H9 (cell line): Measurements from ENCODE around the gene VWA5B1. TPM values are rescaled to one million over a fixed set of nuclear protein-coding genes. Genes with fewer than 3 reads are reported as not detected.

Source experiments
- DNase-seq: peaks from one replicate; pipeline ENCODE4 v3.0.0-alpha.2; 2017
- H2AFZ ChIP-seq: one replicate; pipeline ENCODE4 v1.6.1; 2013; ENCODE audit warnings: mild to moderate bottlenecking, low read length, control low read depth, moderate library complexity
- H2AK5ac ChIP-seq: 2 replicates; pipeline ENCODE4 v1.6.1; 2013; ENCODE audit warnings: low read length, control low read depth, mixed read lengths; ENCODE audit not compliant: insufficient read length
- H2BK120ac ChIP-seq: one replicate; pipeline ENCODE4 v1.6.1; 2013; ENCODE audit warnings: low read depth, mild to moderate bottlenecking, low read length, control low read depth, inconsistent platforms; ENCODE audit not compliant: poor library complexity, severe bottlenecking
- H2BK12ac ChIP-seq: 2 replicates; pipeline ENCODE4 v1.6.1; 2013; ENCODE audit warnings: low read length, control low read depth, mixed read lengths, low read depth; ENCODE audit not compliant: insufficient read length
- H2BK15ac ChIP-seq: 2 replicates; pipeline ENCODE4 v1.6.1; 2013; ENCODE audit warnings: low read depth, low read length, control low read depth
- H2BK20ac ChIP-seq: one replicate; pipeline ENCODE4 v1.6.1; 2013; ENCODE audit warnings: low read depth, mild to moderate bottlenecking, low read length, control low read depth, inconsistent platforms; ENCODE audit not compliant: poor library complexity, severe bottlenecking
- H2BK5ac ChIP-seq: 2 replicates; pipeline ENCODE4 v1.6.1; 2013; ENCODE audit warnings: low read length, control low read depth, mixed read lengths; ENCODE audit not compliant: insufficient read length
- H3K14ac ChIP-seq: 2 replicates; pipeline ENCODE4 v1.6.1; 2013; ENCODE audit warnings: low read length, control low read depth; ENCODE audit not compliant: insufficient read depth
- H3K18ac ChIP-seq: 2 replicates; pipeline ENCODE4 v1.6.1; 2013; ENCODE audit warnings: low read depth, mild to moderate bottlenecking, mixed read lengths, low read length, control low read depth; ENCODE audit not compliant: insufficient read length
- H3K23ac ChIP-seq: 2 replicates; pipeline ENCODE4 v1.6.1; 2013; ENCODE audit warnings: low read length, control low read depth, mixed read lengths, low read depth; ENCODE audit not compliant: insufficient read length
- H3K23me2 ChIP-seq: 2 replicates; pipeline ENCODE4 v1.6.1; 2013; ENCODE audit warnings: low read depth, mild to moderate bottlenecking, mixed read lengths, low read length, control low read depth; ENCODE audit not compliant: insufficient read length, poor library complexity, severe bottlenecking
- H3K27ac ChIP-seq: 2 replicates; pipeline ENCODE4 v1.5.1; 2013; ENCODE audit warnings: low read length, control low read depth, mixed read lengths, low read depth; ENCODE audit not compliant: insufficient read length
- H3K27me3 ChIP-seq: 2 replicates; pipeline ENCODE4 v1.6.1; 2013; ENCODE audit warnings: low read length, control low read depth, inconsistent platforms; ENCODE audit not compliant: insufficient read depth
- H3K4ac ChIP-seq: 2 replicates; pipeline ENCODE4 v1.6.1; 2013; ENCODE audit warnings: low read depth, mild to moderate bottlenecking, control low read depth, inconsistent platforms, low read length, moderate library complexity
- H3K4me1 ChIP-seq: 2 replicates; pipeline ENCODE4 v1.6.1; 2013; ENCODE audit warnings: low read length, control low read depth, inconsistent platforms; ENCODE audit not compliant: insufficient read depth
- H3K4me2 ChIP-seq: 2 replicates; pipeline ENCODE4 v1.6.1; 2013; ENCODE audit warnings: low read length, control low read depth, mixed read lengths; ENCODE audit not compliant: insufficient read length, insufficient read depth
- H3K56ac ChIP-seq: 2 replicates; pipeline ENCODE4 v1.6.1; 2013; ENCODE audit warnings: low read depth, mild to moderate bottlenecking, mixed read lengths, low read length, control low read depth; ENCODE audit not compliant: insufficient read length
- H3K79me1 ChIP-seq: 2 replicates; pipeline ENCODE4 v1.6.1; 2013; ENCODE audit warnings: low read depth, mild to moderate bottlenecking, moderate library complexity, low read length, control low read depth, inconsistent platforms; ENCODE audit not compliant: insufficient read depth, poor library complexity, severe bottlenecking
- H3K79me2 ChIP-seq: 2 replicates; pipeline ENCODE4 v1.6.1; 2013; ENCODE audit warnings: low read length, control low read depth, inconsistent platforms; ENCODE audit not compliant: insufficient read depth
- H3K9ac ChIP-seq: 2 replicates; pipeline ENCODE4 v1.6.1; 2013; ENCODE audit warnings: low read length, control low read depth, mixed read lengths; ENCODE audit not compliant: insufficient read length; ENCODE audit errors: extremely low read depth
- H3K9me3 ChIP-seq: one replicate; pipeline ENCODE4 v1.6.1; 2013; ENCODE audit warnings: low read depth, low read length, inconsistent platforms; ENCODE audit not compliant: control insufficient read depth
- H3T11ph ChIP-seq: one replicate; pipeline ENCODE4 v1.6.1; 2013; ENCODE audit warnings: mild to moderate bottlenecking, low read length, control low read depth, inconsistent platforms
- H4K20me1 ChIP-seq: one replicate; pipeline ENCODE4 v1.6.1; 2013; ENCODE audit not compliant: control insufficient read depth, insufficient read length, insufficient read depth
- H4K5ac ChIP-seq: 2 replicates; pipeline ENCODE4 v1.6.1; 2013; ENCODE audit warnings: low read depth, mild to moderate bottlenecking, mixed read lengths, low read length, control low read depth; ENCODE audit not compliant: insufficient read length
- H4K8ac ChIP-seq: replicated peaks from 2 replicates; pipeline ENCODE4 v1.6.1; 2013; ENCODE audit warnings: low read length, control low read depth, mixed read lengths, low read depth; ENCODE audit not compliant: insufficient read length
- H4K91ac ChIP-seq: 2 replicates; pipeline ENCODE4 v1.6.1; 2013; ENCODE audit warnings: low read depth, mild to moderate bottlenecking, moderate library complexity, mixed read lengths, low read length, control low read depth; ENCODE audit not compliant: insufficient read length
- H3K27ac Mint-ChIP-seq, 3 experiments: 2 replicates in 2 of 3; 3 replicates in 1 of 3; pipeline ENCODE4 v1.8.0; 2020 to 2021; ENCODE audit warnings: mixed read lengths in 3 of 3, mild to moderate bottlenecking in 1 of 3, moderate library complexity in 1 of 3
- H3K27me3 Mint-ChIP-seq: 2 replicates; pipeline ENCODE4 v1.8.0; 2021; ENCODE audit warnings: low read depth, mild to moderate bottlenecking, moderate library complexity, mixed read lengths
- H3K36me3 Mint-ChIP-seq, 3 experiments: 2 replicates in 2 of 3; 3 replicates in 1 of 3; pipeline ENCODE4 v1.8.0; 2020 to 2021; ENCODE audit warnings: low read depth in 3 of 3, mixed read lengths in 3 of 3; ENCODE audit not compliant: insufficient read depth in 1 of 3
- H3K4me1 Mint-ChIP-seq, 2 experiments: 2 replicates each; pipeline ENCODE4 v1.8.0; 2020; ENCODE audit warnings: mixed read lengths in 2 of 2
- H3K4me3 Mint-ChIP-seq, 2 experiments: 2 replicates in 1 of 2; 3 replicates in 1 of 2; pipeline ENCODE4 v1.8.0; 2020 to 2021; ENCODE audit warnings: mild to moderate bottlenecking in 2 of 2, mixed read lengths in 2 of 2, moderate library complexity in 1 of 2
- H3K9me3 Mint-ChIP-seq, 2 experiments: 2 replicates in 1 of 2; 3 replicates in 1 of 2; pipeline ENCODE4 v1.8.0; 2020; ENCODE audit warnings: mild to moderate bottlenecking in 2 of 2, mixed read lengths in 2 of 2, moderate library complexity in 1 of 2
- WGBS: extraction: QIAGEN DNeasy Blood & Tissue Kit; methylation state at CpG from one replicate; pipeline ENCODE4 v1.1.7; 2013; ENCODE audit warnings: missing lambda C conversion rate, low lambda C conversion rate, mixed read lengths; ENCODE audit not compliant: insufficient read length; ENCODE audit errors: extremely low coverage; 5-methylcytosine and 5-hydroxymethylcytosine counted together
- total RNA-seq: library from RNA; stranded (reverse); gene quantifications from 2 replicates; pipeline ENCODE4 v1.2.1, GENCODE V29; 2021
- TF ChIP-seq, protein P1 (sequence below): fragments of 200-600 bp; sonication (generic); conservative IDR thresholded peaks from 3 replicates; pipeline ENCODE4 v1.8.0; 2021; ENCODE audit warnings: antibody characterized with exemption, mild to moderate bottlenecking

VWA5B1 gene
- total RNA-seq, 1 experiment from 2014 or later, result not detected

DNA sequence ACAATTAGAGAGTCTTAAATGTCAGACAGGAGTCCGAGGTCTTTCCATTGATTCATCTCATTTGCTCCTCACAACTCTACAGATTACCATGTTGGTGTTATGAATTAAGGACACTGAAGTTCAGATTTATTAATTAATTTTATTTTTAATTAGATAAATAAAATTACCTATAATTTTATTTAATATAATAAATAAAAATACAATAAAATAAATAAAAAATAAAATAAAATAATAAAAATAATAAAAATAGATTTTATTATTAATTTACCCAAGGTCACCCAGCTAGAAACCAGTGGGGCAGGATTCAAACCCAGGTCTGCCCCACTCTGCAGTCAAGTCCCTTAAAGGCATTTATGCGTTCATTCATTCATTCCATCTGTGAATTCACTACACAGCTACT lies 72.2 kb downstream of the VWA5B1 start:
- Histone ChIP-seq H3K4me2 (no peak overlapping the region), H4K91ac (no peak overlapping the region), H4K8ac (no peak overlapping the region), H2AFZ (no peak overlapping the region), H2AK5ac (no peak overlapping the region), H3K18ac (no peak overlapping the region), H4K20me1 (no peaks in the 10 kb centered on the region), H3K27ac (no peak overlapping the region), H3K4ac (no peak overlapping the region), H2BK12ac (no peak overlapping the region), H2BK5ac (no peak overlapping the region), H3K79me1 (no peaks in the 10 kb centered on the region), H2BK20ac (no peak overlapping the region), H3K56ac (no peak overlapping the region), H3K9ac (no peak overlapping the region), H2BK15ac (no peak overlapping the region), H3K79me2 (no peaks in the 10 kb centered on the region), H3K14ac (no peak overlapping the region), H3K9me3 (no peaks in the 10 kb centered on the region), H3K27me3 (peaks cover 17% of the 10 kb centered on the region; the same call in 1 of the 2 replicates), H3K4me1 (no peaks in the 10 kb centered on the region), H4K5ac (no peak overlapping the region), H3T11ph (no peak overlapping the region), H3K23me2 (peaks cover 12% of the 10 kb centered on the region), H2BK120ac (no peak overlapping the region), H3K23ac (no peak overlapping the region)
- H3K4me1 Mint-ChIP-seq, result peaks cover 3 to 17% of the 10 kb centered on the region in 2 experiments; a peak in 3 of 4 replicates
- peaks cover 91% of the 10 kb centered on the region for H3K27me3 Mint-ChIP-seq
- TF ChIP-seq, protein P1, sequence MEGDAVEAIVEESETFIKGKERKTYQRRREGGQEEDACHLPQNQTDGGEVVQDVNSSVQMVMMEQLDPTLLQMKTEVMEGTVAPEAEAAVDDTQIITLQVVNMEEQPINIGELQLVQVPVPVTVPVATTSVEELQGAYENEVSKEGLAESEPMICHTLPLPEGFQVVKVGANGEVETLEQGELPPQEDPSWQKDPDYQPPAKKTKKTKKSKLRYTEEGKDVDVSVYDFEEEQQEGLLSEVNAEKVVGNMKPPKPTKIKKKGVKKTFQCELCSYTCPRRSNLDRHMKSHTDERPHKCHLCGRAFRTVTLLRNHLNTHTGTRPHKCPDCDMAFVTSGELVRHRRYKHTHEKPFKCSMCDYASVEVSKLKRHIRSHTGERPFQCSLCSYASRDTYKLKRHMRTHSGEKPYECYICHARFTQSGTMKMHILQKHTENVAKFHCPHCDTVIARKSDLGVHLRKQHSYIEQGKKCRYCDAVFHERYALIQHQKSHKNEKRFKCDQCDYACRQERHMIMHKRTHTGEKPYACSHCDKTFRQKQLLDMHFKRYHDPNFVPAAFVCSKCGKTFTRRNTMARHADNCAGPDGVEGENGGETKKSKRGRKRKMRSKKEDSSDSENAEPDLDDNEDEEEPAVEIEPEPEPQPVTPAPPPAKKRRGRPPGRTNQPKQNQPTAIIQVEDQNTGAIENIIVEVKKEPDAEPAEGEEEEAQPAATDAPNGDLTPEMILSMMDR, result no peak
- no peaks in the 10 kb centered on the region; a peak in 1 of 7 replicates for H3K36me3 Mint-ChIP-seq
- no CpG with 5 or more reads among the region's 2 CpGs for WGBS
- no peak overlapping the region for H3K27ac Mint-ChIP-seq
- no peak overlapping the region for H3K4me3 Mint-ChIP-seq
- no peak for DNase-seq
- no peaks in the 10 kb centered on the region; a peak in 2 of 5 replicates for H3K9me3 Mint-ChIP-seq
